IPS DF 4.7 (cell line): ENCODE data around the gene FLRT2.

Experiments
- DNase-seq: peaks from one replicate; pipeline ENCODE4 v3.0.0-alpha.2; 2013; ENCODE audit warnings: low spot score; ENCODE audit errors: extremely low read depth

Gene FLRT2

DNA sequence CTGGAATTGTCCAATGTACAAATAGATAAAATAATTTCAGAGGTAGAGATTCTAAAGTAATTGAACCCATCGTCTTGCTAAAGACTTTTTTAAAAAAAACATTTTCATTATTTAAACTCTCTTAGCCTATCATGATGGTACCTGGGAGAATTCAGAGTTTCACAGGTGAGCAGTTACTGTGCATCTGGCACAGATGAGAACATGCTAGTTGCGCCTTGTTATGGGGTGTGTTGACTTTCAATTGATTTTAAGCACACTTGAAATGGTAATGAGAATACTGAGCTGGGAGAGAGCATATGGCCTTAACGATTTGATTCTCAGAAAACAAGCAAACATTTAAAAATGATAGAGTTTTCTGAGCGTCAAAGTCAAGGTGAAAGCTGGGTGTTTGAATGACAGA is 66.6 kb downstream of the FLRT2 start:
- DNase-seq: no peak

DNA sequence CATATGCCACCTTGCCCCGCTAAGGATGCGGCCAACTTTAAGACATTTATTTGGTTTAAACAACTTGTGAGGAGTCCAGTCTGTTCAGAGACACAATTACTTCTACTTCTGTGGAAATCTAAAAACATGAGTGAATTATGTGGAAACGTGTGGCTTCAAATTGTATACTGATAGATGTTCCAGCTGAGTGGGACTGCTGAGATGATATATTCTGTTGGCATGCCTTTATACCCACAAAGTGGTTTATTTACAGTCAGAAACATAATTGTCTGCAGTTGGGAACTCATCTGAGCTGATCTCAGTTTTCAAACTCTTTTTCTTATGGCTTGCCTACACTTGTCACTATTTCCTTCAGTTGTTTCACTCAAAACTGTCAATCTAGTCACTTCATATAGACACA is 67.8 kb downstream of the FLRT2 start:
- no peak for DNase-seq

DNA sequence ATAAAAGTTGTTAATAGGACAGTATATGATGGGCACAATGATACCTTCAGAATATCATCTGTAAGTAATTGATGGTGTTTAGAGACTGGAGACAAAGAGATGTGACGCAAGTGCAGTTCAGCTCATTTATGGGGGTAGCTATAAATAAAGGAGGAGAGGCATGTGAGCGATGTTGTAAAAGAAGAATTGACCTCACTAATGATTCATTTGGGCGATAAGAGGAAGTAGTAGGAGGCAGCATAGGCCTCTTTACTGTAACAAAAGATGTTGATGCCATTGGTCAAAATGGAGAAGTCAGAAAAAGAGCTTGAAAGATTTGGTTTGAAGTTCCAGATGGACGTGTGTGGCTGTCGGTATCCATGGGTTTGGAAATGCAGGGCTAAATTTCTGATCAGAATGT is 70.0 kb downstream of the FLRT2 start:
- DNase-seq: no peak

DNA sequence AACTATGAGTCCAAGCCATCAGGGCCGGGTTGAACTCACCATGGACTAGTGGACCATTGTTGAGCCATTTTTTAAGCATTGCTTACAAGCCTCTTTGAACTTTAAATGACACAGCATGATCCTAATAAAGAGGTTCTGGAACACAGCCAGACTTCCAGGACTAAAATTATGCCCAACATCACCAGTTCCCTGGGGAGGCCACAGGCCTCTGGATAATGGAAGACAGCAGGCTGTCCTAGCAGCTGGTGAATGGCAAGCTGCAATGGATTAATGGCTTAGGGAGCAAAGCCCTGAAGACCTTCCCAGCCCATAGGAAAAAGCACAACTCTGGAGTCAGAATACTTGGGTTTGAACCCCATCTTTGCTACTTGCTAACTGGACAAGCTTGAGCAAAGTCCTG is 71.3 kb downstream of the FLRT2 start:
- DNase-seq: no peak

DNA sequence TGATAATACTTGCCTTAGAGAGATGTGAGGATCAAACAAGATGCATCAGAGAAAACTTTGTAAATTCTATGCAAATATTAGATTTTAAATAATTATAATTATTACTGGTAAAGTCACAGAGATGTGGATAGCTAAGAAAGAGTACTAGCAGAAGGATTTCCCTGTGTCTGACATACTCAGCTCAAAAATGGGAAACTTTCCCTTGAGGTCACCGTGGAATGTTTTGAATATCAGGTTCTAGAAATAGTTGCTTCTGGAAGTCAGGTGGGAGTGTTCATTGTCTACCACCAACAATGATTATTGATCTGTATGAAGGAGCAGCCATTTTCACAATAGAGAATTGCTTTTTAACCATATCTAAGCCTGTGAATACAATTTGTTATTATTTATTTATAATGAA is 71.7 kb downstream of the FLRT2 start:
- no peak for DNase-seq

DNA sequence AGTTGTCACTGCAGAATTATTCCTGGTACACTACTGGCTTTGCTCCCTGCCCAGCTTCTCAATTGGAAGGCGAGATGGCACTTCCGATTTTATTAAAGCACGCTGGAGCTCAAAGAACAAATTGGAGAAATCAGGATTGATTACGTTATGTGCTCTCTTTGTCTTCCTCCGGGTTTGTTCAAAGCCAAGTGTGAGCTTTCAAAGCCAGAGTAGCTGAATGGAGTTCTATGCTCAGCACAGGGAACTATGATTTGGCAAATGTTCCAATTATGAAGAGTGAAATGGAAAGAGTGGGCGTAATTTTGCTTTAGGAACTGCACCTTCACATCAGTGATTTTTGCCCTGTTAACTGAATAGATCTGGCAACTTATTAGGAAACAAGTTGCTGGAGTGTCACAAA is 72.4 kb downstream of the FLRT2 start:
- no peak for DNase-seq

DNA sequence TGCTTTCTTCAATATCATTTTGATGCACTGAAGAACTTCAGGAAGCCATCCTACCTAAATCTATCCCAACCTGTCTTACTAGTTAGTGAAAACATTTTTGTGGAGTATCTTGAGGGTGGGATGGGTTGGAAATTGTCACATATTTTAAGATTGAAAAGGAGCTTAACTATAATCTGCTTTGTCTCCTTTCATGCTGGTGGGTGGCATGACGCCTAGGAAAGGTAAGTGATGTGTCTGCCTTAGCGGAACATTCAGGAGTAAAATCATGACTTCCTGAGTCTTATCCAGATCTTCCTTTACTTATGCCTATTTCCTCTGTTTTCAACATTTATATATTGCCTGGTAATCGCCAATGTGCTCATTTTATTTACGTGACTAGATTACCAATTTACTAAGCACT is 74.1 kb downstream of the FLRT2 start:
- DNase-seq: no peak

DNA sequence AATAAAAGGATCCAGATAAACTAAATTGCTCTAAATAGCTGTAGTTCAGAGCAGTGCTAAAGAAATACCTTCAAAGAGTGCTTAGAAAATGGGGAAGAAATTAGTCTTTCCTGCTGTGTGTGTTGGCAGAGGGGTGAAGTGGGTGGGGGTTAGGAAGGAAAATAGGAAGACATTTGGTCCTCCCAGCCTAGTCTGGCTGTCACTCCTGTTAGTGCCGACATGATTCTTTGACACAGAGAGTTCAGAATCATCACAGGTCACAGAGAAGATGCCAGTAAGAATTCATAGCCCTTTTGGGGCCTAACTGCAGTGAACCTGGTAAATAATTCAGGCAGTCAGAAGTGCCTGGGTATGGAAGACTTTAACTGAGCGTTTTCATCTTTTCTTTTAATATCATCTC is 74.8 kb downstream of the FLRT2 start:
- DNase-seq: no peak

DNA sequence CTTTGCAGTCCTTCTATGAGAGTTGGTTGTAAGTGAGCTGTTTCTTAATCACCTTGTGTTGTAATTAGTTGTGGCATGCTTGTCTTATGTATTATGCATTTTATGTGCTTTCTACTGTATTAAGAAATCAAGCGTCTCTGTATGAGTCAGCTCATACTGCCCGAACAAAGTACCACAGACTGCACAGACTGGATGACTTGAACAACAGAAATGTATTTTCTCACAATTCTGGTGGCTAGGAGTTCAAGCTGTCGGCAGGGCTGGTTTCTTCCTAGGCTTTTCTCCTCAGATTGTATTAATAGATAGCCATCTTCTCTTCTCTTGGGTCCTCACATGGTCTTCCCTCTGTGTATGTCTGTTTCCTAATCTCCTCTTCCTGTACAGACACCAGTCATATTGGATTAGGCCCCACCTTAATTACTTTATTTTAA is 77.7 kb downstream of the FLRT2 start:
- DNase-seq: no peak

DNA sequence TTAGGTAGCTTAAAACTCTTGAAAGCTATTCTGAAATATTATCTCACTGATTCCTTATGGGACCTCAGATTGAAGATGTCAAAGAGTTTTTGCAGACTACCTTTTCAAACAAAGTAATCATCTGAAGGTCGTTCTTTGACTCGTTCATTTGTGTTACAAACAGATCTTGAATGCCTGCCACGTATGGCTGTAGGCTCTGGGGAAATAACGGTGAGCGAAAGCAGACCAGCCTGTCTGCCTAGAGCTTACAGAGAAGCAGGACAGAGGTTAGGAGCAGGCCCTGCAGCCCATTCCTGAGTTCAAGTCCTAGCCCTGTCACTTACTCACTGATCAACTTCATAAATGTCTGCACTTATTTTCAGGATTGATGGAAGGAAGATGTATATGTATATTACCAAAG is 83.6 kb downstream of the FLRT2 start:
- no peak for DNase-seq

DNA sequence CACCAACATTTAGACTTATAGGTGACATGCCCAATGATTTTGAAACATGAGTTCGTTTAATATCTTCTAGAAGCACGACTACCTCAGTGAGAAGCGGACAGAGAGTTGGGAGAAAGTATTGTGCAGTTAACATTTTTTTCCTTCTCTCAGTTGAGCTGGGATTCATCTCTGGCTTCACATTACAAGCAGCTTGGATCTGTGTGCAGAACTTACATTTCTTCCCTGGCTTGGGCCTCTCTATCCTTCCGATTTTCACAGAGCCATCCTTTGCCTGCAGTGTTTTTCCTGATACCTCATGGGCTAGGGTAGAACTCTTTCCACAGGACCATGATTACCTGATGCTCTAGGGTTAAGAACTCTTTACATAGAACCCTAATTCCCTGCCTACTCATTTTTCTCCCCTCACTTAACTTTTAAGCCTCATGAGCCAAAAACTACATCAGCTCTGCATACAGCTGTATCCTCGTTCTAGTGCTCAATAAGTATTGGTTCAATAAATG is 86.5 kb downstream of the FLRT2 start:
- no peak for DNase-seq

DNA sequence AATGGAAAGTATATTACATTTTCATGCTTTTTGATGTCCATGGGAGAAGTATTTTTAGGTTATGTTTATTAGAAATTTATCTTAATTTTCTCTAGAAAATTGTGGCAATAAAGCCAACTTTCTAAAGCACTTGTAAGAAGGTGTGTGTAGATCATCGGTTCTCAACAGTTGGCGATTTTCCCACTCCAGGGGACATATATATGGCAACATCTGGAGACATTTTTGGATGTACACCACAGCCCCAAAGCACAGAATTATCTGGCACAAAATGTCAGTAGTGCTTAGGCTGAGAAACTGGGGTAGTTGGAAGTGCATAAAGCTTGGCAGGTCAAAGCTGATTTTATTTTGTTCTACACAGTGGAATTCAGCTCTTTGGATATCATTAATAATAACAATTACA is 86.9 kb downstream of the FLRT2 start:
- DNase-seq: no peak

DNA sequence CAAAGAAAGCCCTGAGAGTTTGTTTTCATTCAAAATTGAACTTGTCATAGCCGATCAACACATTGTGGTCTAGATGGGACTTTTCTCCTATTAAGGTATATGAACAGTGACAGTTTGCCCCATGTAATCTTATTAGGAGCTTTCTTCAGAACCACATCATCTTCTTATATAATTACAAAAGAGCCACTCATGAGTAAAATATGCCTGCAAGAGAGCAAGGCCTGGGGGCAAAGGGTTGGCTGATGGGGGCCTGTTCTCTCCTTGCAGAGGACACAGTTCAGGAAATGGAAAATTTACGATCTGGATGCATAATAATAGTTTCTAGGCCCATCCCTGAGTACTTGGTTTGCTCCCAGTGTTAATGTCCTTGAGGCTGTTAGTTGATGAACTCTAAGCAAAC is 87.8 kb downstream of the FLRT2 start:
- no peak for DNase-seq

DNA sequence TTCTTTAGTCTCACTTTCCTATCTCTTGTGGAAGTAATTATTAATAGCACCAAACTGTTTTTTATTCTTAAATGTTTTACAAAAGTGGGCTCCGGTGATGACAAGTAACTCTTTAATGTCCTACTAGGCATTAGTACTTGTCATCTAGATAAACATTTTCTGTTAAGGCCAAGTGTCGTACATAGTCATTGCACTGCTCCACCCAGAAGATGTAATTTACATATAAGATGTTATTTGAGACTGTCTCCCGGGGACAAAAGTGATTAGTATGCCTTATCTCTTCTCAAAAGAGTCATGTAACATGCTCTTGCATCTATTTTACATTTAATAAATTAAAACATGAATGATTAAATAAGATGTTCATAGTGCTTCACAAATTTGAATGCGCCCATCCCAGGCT is 88.4 kb downstream of the FLRT2 start:
- DNase-seq: no peak

DNA sequence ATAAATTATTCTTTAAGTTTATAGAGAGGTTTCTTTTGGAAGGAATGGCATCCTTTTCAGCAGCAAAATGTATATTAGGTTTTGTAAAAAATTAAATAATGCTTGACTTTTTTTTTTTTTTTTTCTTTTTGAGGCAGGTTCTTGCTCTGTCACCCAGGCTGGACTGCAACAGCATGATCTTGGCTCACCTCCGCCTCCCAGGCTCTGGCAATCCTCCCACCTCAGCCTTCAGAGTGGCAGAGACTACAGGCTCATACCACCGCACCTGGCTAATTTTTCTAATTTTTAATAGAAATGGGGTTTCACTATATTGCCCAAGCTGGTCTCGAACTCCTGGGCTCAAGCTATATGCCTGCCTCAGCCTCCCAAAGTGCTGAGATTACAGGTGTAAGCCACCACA is 89.0 kb downstream of the FLRT2 start:
- no peak for DNase-seq

DNA sequence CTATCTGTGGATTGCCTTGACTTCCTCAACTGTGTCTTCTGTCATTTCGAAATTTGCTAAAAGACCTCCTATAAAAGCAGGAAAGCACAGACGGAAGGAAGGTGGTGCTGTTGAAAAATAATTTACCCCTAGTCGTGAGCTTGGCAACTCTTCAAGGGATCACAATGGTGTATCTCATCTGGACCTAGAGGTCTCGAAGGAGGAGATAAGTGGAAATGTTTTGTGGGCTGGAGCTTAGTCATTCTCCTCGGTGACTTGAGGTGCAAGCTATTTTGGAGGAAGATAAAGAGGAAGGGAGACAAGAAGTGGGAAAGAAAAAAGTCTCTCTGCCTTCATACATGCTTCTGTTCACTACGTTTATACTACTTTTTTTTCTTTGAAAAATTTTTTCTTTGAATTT is 89.9 kb downstream of the FLRT2 start:
- no peak for DNase-seq

DNA sequence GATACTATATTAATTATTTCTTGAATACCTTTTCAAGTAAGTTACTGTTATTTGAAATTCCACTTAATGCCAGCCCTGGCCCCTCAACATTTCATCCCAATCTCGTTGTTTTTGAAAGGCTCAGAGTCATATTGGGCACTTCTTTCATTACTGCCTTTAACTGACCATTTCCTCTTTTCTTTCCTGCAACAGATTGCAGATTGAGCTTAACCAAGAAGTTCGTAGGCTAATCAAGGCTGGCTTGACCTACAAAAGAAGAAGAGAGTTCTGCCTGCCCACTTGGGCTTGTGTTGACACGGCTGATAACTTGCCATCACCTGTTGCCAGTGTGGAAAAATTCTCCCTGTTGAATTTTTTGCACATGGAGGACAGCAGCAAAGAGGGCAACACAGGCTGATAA is 91.0 kb downstream of the FLRT2 start:
- no peak for DNase-seq

DNA sequence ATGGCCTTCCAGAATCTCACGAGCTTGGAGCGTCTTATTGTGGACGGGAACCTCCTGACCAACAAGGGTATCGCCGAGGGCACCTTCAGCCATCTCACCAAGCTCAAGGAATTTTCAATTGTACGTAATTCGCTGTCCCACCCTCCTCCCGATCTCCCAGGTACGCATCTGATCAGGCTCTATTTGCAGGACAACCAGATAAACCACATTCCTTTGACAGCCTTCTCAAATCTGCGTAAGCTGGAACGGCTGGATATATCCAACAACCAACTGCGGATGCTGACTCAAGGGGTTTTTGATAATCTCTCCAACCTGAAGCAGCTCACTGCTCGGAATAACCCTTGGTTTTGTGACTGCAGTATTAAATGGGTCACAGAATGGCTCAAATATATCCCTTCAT is 92.2 kb downstream of the FLRT2 start:
- no peak for DNase-seq

DNA sequence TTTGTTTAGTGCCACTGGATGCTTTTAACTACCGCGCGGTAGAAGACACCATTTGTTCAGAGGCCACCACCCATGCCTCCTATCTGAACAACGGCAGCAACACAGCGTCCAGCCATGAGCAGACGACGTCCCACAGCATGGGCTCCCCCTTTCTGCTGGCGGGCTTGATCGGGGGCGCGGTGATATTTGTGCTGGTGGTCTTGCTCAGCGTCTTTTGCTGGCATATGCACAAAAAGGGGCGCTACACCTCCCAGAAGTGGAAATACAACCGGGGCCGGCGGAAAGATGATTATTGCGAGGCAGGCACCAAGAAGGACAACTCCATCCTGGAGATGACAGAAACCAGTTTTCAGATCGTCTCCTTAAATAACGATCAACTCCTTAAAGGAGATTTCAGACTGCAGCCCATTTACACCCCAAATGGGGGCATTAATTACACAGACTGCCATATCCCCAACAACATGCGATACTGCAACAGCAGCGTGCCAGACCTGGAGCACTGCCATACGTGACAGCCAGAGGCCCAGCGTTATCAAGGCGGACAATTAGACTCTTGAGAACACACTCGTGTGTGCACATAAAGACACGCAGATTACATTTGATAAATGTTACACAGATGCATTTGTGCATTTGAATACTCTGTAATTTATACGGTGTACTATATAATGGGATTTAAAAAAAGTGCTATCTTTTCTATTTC is 93.2 kb downstream of the FLRT2 start:
- no peak for DNase-seq

DNA sequence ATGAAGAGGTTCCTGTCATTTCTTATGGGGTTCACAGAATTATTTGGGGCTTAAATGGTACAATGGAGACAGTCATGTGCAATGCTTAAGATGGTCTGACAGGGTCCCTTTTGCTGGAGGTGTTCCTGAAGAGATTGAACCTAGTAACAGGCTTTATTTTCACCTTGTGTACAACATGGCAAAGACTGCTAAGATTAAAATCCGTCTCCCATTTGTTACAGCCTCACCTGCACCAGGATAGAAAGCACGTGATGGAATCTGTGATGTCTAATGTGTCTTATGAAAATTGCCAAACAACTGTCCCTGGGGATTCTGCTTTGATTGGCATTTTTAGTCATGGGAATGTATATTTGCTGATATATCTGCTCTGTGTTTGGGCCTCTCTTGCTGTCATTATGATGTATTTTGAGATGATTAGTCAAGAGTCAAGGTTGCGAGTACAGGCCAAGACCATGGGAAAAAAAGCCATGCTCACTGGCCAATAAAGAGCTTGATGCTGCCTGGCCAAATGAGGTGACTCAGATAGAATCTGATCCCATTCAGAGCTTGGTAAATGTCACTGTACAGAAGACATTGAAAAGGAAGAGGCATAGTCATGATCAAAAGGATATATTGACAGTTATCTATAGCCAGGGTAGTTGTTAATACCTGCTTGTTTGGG is 96.1 kb downstream of the FLRT2 start:
- no peak for DNase-seq

DNA sequence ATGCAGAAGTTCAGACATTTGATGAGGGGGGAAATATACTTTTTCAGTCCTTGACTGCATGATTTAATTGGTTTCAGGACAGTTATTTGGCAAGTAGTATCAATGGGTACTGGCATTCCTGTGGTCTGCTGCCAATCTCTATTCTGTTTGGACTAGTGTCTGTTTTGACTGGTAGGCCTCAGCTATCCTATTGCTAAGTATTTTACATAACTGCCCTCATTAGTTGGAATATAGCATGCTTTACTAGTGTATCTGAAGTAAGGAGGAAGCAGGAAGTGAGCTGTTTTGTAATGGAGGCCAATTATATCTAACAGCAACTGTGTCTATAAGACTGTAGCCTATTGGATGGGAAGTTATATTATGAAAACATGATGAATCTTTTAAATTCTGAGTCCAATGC is 104.3 kb downstream of the FLRT2 start:
- DNase-seq: no peak

DNA sequence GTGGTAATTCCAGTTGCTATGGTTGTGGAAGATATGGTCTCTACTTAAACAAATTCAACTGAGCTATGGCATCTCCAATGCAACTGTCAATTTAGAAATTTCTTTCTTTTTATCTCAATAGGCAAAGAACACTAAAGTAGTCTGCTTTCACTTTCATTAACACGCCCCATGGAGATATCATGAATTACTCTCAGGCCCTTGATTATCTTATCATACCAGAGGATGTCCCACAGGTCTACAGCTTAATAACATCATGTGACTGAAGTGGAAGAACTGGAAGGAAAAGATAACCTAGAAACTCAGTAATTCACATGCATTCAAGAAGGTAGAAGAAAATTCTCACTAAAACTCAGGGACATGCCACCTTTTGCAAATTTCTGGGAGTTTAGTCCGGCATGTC is 114.3 kb downstream of the FLRT2 start:
- no peak for DNase-seq

DNA sequence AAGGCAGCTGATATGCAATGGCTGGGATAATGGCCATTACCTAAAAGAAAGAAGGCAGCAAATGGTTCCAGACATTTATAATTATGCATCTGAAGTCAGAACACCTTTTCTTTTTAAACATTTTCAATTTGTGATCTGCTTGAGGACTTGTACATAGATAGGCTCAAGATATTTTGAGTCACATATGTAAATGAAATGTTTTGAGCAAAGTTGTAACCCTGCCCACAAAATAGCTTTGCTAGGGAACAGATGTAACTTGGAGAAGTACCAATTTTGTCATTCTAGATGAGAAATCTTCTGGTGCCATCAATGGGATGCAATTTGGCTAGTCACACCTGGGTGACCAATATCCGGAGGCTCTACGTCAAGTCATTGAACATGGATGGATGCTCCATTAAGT is 123.1 kb downstream of the FLRT2 start:
- no peak for DNase-seq
